Measurements from ENCODE around the gene ATP8B4.
"Not testable (repeated sequence)": the region's sequence is repeated elsewhere in the genome, so short reads cannot be mapped to it uniquely, and the experiment has no call there.

Gene ATP8B4

GRCh38 chr15:50141856-50142255, 22.8 kb upstream of the ATP8B4 start:
- H3K4me3 ChIP-seq (ENCODE audit: low read depth, low read length): no peak overlapping the region

- H3K4me3 ChIP-seq (ENCODE audit: low read depth, low read length): no peak overlapping the region
These were observed 21.9 kb upstream of the ATP8B4 start for GRCh38 chr15:50140983-50141382.

- H3K4me3 ChIP-seq (ENCODE audit: low read depth, low read length): no peak overlapping the region
These were observed 21.1 kb upstream of the ATP8B4 start for GRCh38 chr15:50140098-50140497.

DNA sequence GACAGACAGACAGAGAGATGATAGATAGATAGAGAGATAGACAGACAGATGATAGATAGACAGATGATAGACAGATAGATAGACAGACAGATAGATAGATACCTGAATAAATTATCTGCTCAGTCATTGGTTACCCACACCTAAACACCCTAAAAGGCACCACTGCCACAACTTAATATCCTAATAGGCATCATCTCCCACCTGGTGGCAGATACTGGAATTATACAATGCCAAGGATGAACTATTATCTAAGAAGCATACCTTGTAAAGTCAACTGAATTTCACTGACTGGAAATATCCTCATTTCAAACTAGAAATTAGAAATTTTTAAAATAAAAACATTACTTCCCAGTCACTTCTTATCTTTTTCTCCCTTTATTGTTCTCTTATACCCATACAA, 19.4 kb upstream of the ATP8B4 start:
- H3K4me3 ChIP-seq (ENCODE audit: low read depth, low read length): no peak overlapping the region

- H3K4me3 ChIP-seq (ENCODE audit: low read depth, low read length): no peak overlapping the region
These were observed 18.9 kb upstream of the ATP8B4 start for GRCh38 chr15:50137893-50138292.

DNA sequence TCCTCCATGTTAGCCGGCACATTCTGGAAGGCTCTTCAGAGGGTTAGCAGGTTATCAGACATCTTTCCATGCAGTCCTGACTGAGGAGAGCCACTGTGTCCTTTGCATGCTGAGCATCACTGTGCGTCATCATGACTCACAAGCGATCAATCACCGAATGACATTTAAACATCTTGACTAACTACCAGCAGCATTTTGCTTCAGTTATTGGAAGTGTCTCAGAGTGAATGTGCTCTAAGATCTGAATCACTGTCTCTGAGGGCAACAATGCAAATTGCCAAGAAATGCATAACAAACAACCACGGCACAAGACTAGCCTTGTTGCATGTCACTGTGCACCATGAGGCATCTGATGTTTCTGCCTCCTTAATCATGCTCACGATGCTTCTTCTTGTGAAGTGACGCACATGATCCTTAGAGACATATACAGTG, 18.3 kb upstream of the ATP8B4 start:
- no peak overlapping the region for H3K4me3 ChIP-seq (ENCODE audit: low read depth, low read length)

DNA sequence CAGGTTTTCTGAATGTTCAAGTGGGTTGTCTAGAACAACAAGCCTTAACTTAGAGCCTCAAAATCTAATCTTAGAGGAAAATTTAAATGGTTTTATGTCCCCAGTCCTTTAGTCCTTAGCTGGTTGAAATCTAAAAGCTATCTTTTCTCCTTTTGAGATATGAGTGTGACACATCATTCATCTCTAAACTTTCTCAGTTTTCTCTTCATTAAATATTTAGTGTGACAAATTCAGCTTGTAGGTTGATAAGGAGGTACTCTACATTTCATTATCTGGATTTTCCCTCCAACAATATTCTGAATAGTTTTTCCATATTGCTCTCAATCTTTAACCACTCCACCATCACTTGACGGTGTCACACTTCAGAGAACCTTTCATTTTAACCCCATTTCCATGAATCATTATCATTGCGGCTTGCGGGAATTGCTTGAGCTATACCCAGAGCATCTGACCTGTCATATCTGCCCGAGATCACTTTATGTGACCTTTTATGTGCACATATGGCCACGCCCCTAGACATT, 16.1 kb upstream of the ATP8B4 start:
- H3K4me3 ChIP-seq (ENCODE audit: low read depth, low read length): no peak overlapping the region

- H3K4me3 ChIP-seq (ENCODE audit: low read depth, low read length): no peak overlapping the region
These were observed 15.5 kb upstream of the ATP8B4 start for GRCh38 chr15:50134524-50135024.

DNA sequence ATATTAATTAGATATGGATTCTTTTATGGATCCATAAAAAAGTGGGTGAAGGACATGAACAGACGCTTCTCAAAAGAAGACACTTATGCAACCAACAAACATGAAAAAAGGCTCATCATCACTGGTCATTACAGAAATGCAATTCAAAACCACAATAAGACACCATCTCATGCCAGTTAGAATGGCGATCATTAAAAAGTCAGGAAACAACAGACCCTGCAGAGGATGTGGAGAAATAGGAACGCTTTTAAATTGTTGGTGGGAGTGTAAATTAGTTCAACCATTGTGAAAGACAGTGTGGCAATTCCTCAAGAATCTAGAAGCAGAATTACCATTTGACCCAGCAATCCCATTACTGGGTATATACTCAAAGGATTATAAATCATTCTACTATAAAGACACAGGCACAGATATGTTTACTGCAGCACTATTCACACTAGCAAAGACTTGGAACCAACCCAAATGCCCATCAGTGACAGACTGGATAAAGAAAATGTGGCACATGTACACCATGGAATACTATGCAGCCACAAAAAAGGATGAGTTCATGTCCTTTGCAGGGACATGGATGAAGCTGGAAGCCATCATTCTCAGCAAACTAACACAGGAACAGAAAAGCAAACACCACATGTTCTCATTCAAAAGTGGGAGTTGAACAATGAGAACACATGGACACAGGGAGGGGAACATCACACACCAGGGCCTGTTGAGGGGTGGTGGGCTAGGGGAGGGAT, 13.4 kb upstream of the ATP8B4 start:
- H3K4me3 ChIP-seq (ENCODE audit: low read depth, low read length): not testable (repeated sequence)

DNA sequence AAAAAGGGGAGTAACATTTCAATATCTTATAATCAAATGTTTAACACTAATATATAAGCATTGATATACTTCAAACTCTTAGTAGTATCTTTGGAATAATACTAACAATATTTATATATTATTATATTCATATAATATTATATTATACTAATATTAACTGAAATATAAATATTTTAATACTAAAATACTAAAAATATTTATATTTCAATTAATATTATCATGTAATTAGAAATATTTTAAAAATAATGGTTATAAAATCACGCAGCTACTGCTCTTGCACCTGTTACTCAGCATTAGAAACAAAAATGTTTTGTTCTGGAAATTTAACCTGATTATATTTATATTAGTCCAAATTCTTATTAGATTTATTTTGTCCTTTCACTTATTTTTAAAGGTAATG, 12.6 kb upstream of the ATP8B4 start:
- H3K4me3 ChIP-seq (ENCODE audit: low read depth, low read length): no peak overlapping the region

GRCh38 chr15:50128266-50128665, 9.2 kb upstream of the ATP8B4 start:
- no peak overlapping the region for H3K4me3 ChIP-seq (ENCODE audit: low read depth, low read length)

DNA sequence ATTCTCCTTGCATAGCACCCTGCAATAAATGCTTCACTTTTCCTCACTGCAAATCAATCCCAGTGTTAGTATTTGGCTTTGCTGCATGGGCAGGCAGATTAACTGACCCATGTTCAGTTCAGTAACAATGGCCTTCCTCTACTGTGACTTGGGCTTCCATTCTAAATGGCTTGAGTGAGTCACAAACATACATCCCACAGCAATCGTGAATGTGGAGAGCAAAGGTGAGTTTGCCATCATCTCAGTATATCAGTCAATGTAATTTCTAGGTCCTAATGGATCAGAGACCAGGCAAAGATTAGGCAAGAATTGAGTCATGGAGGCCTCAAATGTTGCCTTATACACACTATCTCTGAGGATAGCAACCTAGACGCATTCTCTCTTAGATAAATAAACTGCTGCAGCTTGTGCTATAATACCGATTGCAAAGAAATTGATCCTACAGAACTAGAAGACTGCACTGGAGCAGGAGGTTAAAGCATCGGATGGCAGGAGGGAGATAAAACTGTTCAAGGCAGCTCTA, 8.3 kb upstream of the ATP8B4 start:
- H3K4me3 ChIP-seq (ENCODE audit: low read depth, low read length): no peak overlapping the region

- no peak overlapping the region for H3K4me3 ChIP-seq (ENCODE audit: low read depth, low read length)
These were observed 7.0 kb upstream of the ATP8B4 start for GRCh38 chr15:50126072-50126471.

DNA sequence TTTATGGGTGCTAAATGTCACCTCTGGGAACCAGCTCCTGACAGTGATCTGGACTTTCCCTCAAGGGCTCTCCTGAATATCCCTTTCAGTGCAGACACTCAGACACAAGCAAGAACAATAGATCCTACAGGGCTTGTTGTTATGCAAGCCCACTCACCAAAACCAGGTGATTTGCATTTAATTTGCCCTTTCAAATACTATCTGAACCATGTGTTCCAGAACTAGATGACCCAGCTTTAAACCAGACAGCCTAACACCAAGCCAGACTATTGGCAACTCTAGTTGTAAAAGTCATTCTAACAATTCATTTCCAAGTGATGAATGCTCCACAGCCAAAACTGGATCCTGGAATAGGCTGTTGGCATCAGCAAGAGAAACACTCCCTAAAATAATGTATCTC, 5.6 kb upstream of the ATP8B4 start:
- H3K4me3 ChIP-seq (ENCODE audit: low read depth, low read length): no peak overlapping the region

DNA sequence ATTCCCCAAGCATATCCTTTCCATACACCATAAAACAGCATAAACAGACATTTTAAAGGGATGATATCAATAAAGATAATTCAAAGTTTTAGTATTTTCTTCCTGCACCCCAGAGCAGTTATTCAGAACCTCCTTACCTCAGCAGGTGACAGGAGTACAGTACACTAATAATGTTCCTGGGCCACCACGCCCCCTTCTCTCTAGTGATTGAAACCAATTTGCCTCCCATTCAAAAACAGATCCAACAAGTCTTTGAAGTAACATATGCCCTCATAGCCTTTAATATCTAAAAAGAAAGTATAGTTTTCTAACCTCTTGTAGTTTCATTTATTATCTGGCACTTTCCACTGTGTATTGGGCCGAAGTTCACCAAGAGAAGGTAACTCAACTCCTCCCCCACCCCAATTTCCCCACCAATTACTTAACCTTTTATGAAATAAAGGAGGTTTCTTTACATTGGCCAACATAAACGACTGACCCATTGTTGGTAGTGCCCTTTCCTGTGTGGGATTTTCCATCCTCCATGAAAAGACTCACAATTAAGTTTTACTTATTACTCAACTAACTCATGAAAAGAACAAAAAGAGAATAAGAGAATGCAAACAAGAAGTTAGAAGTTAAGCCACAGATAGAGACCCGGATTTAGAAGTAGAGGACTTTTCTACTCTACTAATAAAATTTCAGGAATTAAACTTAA, 5.0 kb upstream of the ATP8B4 start:
- no peak overlapping the region for H3K4me3 ChIP-seq (ENCODE audit: low read depth, low read length)

- no peak overlapping the region for H3K4me3 ChIP-seq (ENCODE audit: low read depth, low read length)
These were observed 1.7 kb upstream of the ATP8B4 start for GRCh38 chr15:50120729-50121128.

DNA sequence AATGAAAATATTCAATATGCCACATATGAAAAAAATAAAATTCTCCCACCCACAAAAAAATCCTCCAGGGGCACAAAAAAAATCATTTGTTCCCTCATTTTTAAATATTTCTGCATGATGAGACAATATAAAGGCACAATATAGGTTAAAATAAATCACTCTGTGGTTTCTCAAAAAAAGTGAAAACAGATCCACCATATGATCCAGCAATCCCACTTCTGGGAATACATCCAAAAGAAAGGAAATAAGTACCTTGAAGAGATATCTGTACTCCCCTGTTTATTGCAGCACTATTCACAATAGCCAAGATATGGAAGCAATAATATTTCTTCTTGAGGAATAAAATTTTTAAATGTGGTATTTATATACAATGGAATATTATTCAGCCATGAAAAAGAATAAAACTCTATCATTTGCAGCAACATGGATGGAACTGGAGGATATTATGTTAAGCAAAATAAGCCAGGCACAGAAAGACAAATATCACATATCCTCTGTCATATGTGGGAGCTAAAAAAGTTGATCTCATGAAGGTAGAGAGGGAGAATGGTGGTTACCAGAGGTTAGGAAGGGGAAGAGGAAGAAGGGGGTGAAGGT, 1.5 kb downstream of the ATP8B4 start:
- H3K4me3 ChIP-seq (ENCODE audit: low read depth, low read length): no peak overlapping the region

GRCh38 chr15:50116477-50116876, 2.6 kb downstream of the ATP8B4 start:
- H3K4me3 ChIP-seq (ENCODE audit: low read depth, low read length): no peak overlapping the region

DNA sequence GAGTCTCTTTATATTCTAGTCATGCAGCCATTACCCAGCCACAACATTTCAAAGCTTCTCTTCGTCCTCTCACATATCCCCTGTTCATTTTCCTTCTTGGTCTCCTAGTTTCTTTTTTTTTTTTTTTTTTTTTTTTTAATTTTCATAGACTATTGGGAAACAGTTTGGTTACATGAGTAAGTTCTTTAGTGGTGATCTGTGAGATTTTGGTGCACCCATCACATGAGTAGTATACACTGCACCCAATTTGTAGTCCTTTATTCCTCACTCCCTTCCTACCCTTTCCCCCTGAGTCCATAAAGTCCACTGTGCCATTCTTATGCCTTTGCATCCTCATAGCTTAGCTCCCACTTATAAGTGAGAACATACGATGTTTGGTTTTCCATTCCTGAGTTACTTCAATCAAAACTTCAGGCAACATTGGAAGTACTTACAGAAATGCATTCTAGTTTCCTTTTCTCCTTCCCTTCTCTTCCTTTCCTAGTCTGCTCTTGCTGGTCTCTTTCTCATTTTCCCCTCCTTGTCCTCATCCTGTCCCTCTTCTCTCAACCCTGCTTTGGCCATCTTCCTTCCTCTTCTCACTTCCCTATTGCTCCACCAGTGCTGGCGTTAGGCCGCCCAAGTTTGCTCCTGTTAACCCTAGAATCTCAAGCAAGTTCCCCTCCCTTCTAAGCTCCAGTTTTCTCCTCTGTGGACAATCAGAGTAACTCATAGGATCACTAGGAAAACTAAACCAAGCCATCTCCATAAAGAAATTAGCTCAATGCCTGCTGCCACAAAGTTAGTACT, 4.8 kb downstream of the ATP8B4 start:
- H3K4me3 ChIP-seq (ENCODE audit: low read depth, low read length): no peak overlapping the region

- no peak overlapping the region for H3K4me3 ChIP-seq (ENCODE audit: low read depth, low read length)
These were observed 5.9 kb downstream of the ATP8B4 start for GRCh38 chr15:50113187-50113505.
